IPS-18c (cell line): Measurements from ENCODE around the gene ENGASE.

ENCODE experiments used
- H3K4me3 ChIP-seq: 2 replicates; pipeline ENCODE4 v1.7.0; 2013; ENCODE audit warnings: low read depth, mild to moderate bottlenecking, low read length, moderate library complexity; ENCODE audit not compliant: insufficient read depth
- H3K9me3 ChIP-seq: one replicate; pipeline ENCODE4 v1.6.1; 2013; ENCODE audit warnings: mild to moderate bottlenecking, low read length, moderate library complexity; ENCODE audit not compliant: control insufficient read depth, insufficient read depth

The ENGASE gene

DNA sequence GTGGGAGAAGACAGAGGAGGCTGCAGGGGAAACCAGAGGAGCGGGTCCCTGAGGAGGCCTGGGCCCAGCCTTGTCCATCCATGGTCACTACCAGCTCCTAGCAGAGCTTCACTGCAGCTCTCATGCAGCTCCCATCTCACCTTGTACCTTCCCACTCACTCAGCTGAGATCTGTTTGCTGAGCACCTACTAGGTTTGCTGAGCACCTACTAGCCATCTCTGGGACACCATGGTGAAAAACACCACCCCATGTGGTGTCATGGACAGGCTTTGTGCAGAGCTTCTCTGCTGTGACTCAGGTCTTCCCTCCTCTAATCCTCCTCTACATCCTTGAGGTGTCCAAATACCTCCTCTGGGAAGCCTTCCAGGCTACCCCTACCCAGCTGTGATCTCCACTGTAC, 58.6 kb downstream of the ENGASE start:
- Histone ChIP-seq H3K9me3 (no peaks in the 10 kb centered on the region), H3K4me3 (no peak overlapping the region)

DNA sequence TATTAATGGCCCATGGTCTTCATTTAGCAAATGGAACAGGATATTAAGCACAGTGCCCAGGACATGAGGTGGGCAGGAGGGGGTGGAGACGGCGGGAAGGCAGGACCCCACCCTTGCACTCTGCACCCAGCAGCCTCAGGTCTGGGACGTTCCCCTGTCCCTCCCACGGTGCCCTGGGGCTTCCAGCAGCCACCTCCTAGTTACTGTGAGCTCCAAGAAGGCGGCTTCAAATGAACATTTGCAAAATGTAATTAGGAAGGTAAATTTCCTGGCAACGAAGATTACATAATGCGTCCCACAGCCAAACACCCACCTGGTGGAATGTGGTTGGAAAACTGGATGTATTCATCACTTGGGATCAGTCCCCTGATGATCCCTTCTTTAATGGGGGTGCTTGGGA, 59.4 kb downstream of the ENGASE start:
- Histone ChIP-seq H3K9me3 (no peaks in the 10 kb centered on the region), H3K4me3 (no peak overlapping the region)

DNA sequence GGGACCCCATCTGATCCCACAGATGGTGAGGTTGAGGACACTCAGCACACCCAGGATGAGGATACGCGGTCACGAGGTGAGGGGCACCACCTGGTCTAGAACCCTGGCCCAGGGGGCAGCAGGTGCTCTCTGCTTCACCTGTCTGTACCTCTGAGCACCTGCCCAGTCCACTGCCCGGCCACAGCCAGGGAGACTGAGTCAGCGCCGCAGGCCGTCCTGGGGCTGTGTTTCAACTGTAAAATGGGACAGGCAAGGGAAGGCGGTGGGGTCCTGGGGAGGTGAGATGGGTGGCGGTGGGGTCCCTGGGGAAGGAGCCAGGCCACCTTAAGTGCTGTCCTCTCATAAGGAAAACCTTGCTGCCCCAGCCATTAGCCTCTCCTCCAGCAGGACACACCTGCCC, 60.4 kb downstream of the ENGASE start:
- no peaks in the 10 kb centered on the region for H3K9me3 ChIP-seq
- H3K4me3 ChIP-seq, result no peak overlapping the region

DNA sequence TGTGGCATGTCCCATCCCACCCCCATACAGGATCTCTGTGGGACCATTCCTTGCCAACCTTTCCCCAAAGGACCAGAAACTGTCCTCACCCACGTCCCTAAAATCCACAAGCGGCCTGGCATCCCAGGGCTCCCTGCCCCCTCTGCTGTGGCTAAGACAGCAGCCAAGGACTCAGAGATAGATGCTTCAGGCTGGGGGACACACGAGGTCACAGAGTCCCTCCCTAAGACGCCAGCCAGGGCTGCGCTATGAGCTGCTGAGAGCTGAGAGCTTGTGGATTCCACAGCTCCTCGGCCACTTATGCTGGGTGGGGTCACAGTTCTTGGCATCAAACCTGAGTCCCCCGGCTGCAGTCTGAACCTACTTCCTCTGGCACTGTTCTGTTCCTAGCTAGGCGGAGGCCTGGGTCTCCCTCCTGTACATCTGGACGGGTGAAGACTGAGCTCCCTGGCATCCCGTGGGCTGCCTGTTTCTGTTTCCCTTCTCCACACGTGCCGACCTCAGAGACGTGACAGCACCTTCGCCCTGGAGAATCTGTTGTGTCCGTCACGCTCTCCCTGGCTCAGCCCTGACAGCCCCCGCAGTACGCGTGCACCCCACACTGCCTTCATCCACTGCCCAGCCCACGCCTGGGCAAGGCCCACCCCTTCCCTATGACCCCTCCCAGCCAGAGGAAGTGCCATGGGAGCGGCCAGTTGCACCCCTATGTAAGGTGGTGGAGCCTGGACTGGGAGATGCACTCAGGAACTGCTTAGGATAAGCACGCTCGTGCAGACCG, 61.2 kb downstream of the ENGASE start:
- Histone ChIP-seq H3K9me3 (no peaks in the 10 kb centered on the region), H3K4me3 (no peak overlapping the region)
